Measurements from ENCODE around the gene ARHGAP31.
"Not testable (repeated sequence)": the region's sequence is repeated elsewhere in the genome, so short reads cannot be mapped to it uniquely, and the experiment has no call there.

ARHGAP31 gene

DNA sequence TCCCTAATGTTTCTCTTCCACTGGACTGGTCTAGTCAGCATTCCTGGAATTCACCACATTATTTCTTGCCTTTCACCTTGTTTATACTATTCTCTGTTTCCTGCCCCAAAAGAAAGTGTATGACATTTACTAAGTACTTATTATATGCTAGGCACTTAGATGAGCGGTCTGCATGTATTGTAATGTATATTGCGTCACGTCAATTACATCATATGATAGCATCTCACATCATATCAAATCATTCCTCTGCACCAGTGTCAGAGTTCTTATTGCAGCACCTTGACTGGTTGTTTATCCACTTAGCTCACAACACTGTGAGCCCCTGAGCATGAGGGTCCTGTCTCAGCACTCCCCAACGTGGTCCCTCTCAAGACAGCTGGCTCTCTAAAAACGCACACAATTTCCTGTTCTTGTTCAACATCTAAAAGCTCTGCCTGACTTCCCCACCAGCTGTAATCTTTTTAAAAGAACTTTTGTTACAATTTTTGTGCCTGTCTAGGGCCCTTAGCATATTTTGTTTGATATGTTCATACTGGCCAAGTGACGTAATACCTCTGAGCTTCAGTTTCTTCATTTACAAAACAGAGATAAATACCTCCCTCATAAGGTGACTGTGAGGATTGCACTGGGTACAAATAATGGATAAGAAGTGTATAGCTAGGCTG is 58.8 kb downstream of the ARHGAP31 start:
- no peak for DNase-seq

DNA sequence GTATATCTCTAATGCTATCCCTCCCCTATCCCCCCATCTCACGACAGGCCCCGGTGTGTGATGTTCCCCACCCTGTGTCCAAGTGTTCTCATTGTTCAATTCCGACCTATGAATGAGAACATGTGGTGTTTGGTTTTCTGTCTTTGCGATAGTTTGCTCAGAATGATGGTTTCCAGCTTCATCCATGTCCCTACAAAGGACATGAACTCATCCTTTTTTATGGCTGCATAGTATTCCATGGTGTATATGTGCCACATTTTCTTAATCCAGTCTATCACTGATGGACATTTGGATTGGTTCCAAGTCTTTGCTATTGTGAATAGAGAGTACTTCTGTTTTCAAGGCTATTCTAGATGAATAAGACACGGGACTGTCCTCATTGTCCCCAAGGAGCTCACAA is 61.4 kb downstream of the ARHGAP31 start:
- not testable (repeated sequence) for DNase-seq

DNA sequence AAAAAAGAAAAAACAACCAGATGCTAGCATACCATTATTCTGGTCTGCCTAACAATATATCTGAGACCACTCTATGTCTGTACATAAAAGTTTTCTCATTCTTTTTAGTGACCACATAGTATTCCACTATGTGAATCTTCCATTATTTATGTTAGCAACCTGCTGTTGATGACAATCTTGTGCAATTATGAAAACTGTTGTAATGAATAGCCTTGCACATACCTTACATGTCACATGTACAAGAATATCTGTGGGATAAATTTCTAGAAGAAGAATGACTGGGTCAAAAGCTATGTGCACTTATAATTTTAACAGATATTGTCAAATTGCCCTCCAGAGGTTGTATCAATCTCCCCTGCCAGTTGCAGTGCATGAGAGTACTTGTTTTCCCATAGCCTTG is 62.5 kb downstream of the ARHGAP31 start:
- DNase-seq = no peak

DNA sequence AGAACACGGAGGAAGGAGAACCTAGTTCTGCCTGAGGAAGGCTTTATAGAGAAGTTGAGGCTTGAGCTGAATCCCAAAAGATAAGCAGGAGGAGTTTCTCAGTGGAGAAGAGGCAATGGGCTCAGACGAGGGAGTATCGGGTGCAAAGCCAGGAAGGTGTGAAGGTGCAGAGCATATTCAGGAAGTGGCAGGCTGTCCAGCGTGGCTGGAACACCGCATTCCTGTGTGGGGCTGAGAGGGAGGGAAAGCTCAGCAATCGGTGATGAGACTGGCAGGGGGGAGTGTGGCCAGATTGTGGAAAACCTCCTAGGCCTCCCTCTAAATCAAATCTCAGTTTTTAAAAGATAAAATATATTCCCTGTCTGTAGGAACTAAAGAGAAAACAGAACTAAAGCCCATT is 63.0 kb downstream of the ARHGAP31 start:
- no peak for DNase-seq

- no peak for DNase-seq
Observed at GRCh38 chr3:119359476-119360326, 65.5 kb downstream of the ARHGAP31 start.

GRCh38 chr3:119360736-119361462 is 66.7 kb downstream of the ARHGAP31 start:
- DNase-seq = no peak

- no peak for DNase-seq
Observed at GRCh38 chr3:119362010-119362409, 67.8 kb downstream of the ARHGAP31 start.

DNA sequence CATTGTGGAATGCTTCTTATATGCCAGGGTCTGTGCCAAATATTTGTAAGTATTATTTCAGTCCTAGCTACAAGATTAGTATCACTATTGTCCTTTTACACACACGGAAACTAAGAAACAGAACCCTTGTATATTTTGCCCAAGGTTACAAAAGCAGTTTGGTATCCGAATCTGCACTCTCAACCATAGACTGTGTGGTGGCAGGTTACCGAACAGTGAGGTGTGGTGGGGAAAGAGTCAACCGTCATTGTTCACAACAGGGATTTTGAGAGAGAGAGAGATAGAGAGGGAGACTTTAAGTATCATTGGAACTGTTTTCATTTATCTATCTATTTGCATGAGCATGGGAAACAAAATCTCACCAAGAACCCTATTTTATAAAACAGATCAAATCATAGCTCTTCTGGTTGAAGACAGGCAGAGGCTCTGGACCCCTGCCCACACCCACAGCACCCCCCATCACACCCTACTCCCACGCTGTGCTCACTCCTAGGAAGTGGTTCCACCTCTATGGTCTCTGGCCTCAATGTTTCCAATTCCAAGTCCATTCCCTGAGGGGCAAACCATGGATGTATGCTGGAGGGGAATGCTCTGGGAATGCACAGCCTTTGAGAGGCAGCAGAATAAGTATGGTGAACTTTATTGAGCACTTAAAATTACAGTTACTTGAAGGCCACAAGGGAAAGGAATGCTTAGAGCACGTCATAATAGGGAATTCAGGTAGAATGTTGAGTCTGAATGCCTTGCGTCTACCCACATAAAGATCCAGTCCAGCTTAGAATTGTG is 69.0 kb downstream of the ARHGAP31 start:
- no peak for DNase-seq

DNA sequence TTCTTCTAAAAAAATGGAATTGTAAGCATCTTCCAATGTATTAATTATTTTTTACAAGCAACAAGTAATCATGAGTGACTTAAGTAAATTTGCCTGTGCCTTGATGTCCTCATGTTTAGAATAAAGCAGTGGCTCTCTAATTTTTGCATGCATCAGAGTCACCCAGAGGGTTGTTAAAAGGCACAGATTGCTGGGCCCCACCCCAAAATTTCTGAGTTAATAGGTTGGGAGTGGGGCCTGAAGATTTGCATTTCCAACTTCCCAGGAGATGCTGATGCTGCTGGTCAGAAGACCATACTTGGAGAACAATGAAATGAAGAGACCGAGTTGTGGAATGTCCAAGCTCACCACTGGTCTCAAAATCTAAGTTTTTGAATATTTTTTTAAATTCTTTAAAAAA is 70.2 kb downstream of the ARHGAP31 start:
- no peak for DNase-seq

GRCh38 chr3:119365418-119365817 is 71.2 kb downstream of the ARHGAP31 start:
- DNase-seq = no peak

GRCh38 chr3:119367000-119367399 is 72.8 kb downstream of the ARHGAP31 start:
- no peak for DNase-seq

DNA sequence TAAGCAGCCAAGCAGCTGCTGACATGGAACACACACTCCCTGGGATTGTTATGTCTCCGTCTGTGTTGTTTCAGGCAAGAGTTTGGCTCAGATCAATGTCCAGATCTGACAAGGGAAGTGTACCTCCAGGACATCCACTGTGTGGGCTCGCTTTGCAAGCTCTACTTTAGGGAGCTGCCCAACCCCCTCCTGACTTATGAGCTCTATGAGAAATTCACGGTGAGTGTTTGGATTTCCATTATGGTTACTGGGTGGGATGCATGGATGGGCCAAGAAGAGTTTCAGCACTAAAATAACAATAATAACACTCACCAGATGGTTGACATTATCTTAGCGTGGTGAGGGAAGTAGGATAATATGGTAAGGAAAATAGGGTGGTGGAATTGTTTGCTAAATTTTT is 74.1 kb downstream of the ARHGAP31 start:
- DNase-seq = no peak

GRCh38 chr3:119371786-119372185 is 77.6 kb downstream of the ARHGAP31 start:
- not testable (repeated sequence) for DNase-seq

DNA sequence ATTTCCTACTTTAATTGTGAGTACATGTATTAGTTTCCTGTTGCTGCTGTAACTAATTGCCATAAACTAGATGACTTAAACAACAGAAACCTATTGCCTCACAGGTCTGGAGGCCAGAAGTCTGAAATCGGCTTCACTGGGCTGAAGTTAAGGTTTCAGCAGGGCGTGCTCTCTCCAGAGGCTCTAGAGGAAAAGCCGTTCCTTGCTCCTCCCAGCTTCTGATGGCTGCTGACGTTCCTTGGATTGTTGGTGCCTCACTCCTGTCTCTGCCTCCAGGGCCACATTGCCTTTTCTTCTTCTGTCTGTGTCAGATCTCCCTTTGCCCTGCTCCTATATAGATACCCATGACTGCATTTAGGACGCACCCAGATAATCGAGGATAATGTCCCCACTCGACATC is 80.9 kb downstream of the ARHGAP31 start:
- no peak for DNase-seq

DNA sequence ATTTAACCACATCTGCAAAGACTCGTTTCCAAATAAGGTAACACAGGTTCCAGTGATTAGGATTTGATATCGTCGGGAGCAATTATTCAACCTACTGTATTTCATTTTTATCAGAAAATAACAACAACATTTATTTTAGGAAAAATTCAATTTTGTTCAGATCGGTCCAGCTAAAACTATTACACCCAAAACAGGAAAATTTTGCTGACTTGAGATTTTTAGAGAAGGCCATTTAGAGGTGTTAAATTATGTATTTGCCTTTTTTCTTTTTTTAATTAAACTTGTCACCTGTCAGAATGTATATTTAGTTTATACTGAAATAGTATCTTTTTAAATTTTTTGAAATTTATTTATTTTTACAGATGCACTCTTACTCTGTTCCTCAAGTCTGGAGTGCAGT is 81.3 kb downstream of the ARHGAP31 start:
- DNase-seq = no peak

- DNase-seq = no peak
Observed at GRCh38 chr3:119376758-119377157, 82.6 kb downstream of the ARHGAP31 start.

DNA sequence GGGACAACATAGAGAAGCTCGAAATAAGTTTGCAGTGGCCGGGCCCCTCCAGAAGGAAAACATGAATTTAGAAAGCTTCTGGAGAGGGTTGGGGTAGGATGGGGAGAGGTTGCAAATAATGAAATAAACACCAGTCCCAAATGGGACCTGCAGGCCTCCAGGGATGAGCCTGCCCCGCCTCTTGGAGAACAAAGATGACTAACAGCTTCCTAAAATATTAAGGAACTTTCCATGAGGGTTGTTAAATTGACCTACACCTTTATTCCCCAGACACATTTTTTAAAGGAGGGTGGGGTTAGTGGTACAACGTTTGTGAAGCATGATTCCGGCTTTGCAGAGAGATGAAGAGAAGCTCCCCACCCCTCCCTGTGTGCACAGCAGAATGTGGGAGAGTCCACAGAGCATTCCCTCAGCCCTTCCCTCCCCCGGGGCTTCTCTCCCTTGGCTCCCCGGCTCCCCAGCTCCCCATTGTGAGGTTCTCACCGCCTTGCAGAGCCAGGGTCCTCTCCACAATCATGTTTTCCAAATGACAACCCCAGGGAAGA is 84.1 kb downstream of the ARHGAP31 start:
- no peak for DNase-seq

GRCh38 chr3:119380697-119381096 is 86.5 kb downstream of the ARHGAP31 start:
- DNase-seq = no peak

GRCh38 chr3:119382134-119382533 is 88.0 kb downstream of the ARHGAP31 start:
- DNase-seq = no peak

DNA sequence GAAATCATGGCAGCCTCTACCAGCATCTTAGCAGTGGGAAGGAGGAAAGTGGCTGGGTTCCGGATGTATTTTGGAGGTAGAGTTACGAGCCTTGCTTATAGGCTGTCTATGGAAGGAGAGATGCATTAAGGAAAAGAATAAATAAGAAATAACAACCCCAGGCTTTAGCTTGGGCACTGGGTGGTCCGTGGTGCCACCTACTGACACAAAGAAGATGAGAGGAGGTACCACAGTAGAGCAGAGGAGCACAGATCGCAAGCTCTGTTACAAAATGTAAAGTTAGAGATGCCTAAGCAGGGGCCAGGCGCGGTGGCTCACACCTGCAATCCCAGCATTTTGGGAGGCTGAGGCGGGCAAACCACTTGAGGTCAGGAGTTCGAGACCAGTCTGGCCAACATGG is 94.4 kb downstream of the ARHGAP31 start:
- DNase-seq = no peak

GRCh38 chr3:119395923-119396358 is 101.8 kb downstream of the ARHGAP31 start:
- DNase-seq = no peak

DNA sequence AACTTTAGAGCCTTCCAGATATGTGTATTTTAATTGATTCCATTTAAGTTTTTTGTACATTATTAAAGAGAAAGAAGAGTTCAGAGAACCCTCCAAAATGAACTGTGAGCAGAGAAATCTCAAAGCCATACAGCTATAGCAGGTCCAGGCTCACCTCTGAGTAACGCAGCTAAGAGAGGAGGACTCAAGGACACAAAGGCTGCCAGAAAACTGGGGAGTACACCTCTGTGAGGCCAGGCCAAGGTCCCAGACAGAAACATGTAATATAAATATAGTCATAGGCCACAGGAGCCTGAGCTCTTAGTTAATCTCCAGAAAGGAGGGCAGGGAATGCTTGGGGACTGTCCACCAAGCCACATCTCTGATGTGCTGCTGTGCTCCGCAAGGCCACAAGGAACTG is 102.7 kb downstream of the ARHGAP31 start:
- no peak for DNase-seq

DNA sequence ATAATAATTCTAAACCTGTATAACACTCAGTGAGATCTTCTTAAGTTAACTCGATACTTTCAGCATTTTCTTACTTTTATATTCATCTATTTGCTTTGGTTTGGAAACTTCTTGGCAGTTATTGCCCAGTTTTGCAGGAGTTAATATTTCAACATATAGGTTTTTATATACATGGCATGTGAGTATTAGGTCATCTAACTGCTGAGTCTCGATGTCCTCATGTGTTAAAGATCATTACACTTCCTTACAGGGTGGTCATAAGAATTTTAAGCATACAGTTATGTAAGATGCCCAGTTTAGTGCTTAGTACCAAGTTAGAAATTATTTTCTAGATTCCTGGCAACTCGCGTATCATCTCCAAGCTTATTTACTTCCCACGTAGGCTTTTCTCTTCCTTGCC is 106.3 kb downstream of the ARHGAP31 start:
- no peak for DNase-seq

Data from NCI-H1436 treated with DMSO at 0.1 percent for 48 hours (cell line).